GM12878 (cell line): Measurements from ENCODE around the gene PLPP6. TPM values are rescaled to one million over a fixed set of nuclear protein-coding genes. Genes with fewer than 3 reads are reported as not detected.

Source experiments
- ATAC-seq: fragments of 200-7000 bp; cut with Tn5 transposase; 3 replicates; pipeline ENCODE4 v1.9.1; 2020; ENCODE audit warnings: mild to moderate bottlenecking, moderate library complexity
- BruUV-seq: library from RNA; stranded (reverse); fragments of 400-500 nt; replicated peaks from 2 replicates; lab custom pipeline; 2021; lab: Mats Ljungman, UMichigan
- CTCF ChIA-PET: fragments of 300-600 bp; sonication (Branson Sonifier 250); formaldehyde crosslinking; extraction: SDS; loops from one replicate; lab custom pipeline; 2021; ENCODE audit warnings: inconsistent platforms; lab: Yijun Ruan, JAX
- POLR2A ChIA-PET: fragments of 350-600 bp; formaldehyde crosslinking; extraction: SDS; loops from one replicate; lab custom pipeline; 2021; ENCODE audit warnings: inconsistent platforms; lab: Charles Lee
- RAD21 ChIA-PET: fragments of 300-600 bp; sonication (Branson Sonifier 250); formaldehyde crosslinking; loops from one replicate; lab custom pipeline; 2023; ENCODE audit warnings: antibody characterized with exemption; ENCODE audit not compliant: unreplicated experiment; lab: Charles Lee
- SMC1A ChIA-PET: fragments of 300-600 bp; sonication (Branson Sonifier 250); formaldehyde crosslinking; loops from one replicate; lab custom pipeline; 2023; ENCODE audit not compliant: unreplicated experiment, uncharacterized antibody; lab: Charles Lee
- DNase-seq: peaks from one replicate; pipeline ENCODE4 v3.0.0-alpha.2; 2011; ENCODE audit warnings: low read depth, low spot score
- FAIRE-seq: peaks from 3 replicates; lab custom pipeline; 2011; peaks lifted over from hg19 to GRCh38; lab: Jason Lieb, UNC
- H2AFZ ChIP-seq: 2 replicates; pipeline ENCODE4 v1.6.0; 2011; ENCODE audit warnings: low read depth, low read length, control low read depth; ENCODE audit not compliant: control insufficient read depth
- H3K27ac ChIP-seq: 2 replicates; pipeline ENCODE4 v1.5.1; 2011; ENCODE audit warnings: control low read depth; ENCODE audit not compliant: control insufficient read depth, insufficient read depth
- H3K27me3 ChIP-seq, 2 experiments: replicated peaks in 1 of 2; 2 replicates each; pipeline versions ENCODE4 v1.6.0 to v1.6.1; 2011; ENCODE audit warnings: low read length in 1 of 2; ENCODE audit not compliant: control insufficient read depth in 2 of 2, insufficient read depth in 2 of 2
- H3K36me3 ChIP-seq, 2 experiments: 2 replicates each; pipeline ENCODE4 v1.5.1; 2011; ENCODE audit warnings: low read length in 1 of 2; ENCODE audit not compliant: control insufficient read depth in 2 of 2, insufficient read depth in 2 of 2
- H3K4me1 ChIP-seq: 2 replicates; pipeline ENCODE4 v1.6.1; 2011; ENCODE audit warnings: mild to moderate bottlenecking, low read length, moderate library complexity, mixed read lengths; ENCODE audit not compliant: control insufficient read depth, insufficient read depth
- H3K4me2 ChIP-seq: 2 replicates; pipeline ENCODE4 v1.6.0; 2011; ENCODE audit warnings: control low read depth; ENCODE audit not compliant: control insufficient read depth, insufficient read depth
- H3K4me3 ChIP-seq: fragments of 200-600 bp; sonication (generic); 2 replicates; pipeline ENCODE4 v1.5.1; 2016
- H3K79me2 ChIP-seq: 2 replicates; pipeline ENCODE4 v1.6.0; 2011; ENCODE audit warnings: low read length; ENCODE audit not compliant: control insufficient read depth, insufficient read depth
- H3K9ac ChIP-seq: 2 replicates; pipeline ENCODE4 v1.8.0; 2011; ENCODE audit warnings: low read length, control low read depth, mixed read lengths; ENCODE audit not compliant: control insufficient read depth, insufficient read depth
- H3K9me3 ChIP-seq: replicated peaks from 3 replicates; pipeline ENCODE4 v1.5.1; 2011; ENCODE audit warnings: mild to moderate bottlenecking, low read length; ENCODE audit not compliant: control insufficient read depth, insufficient read depth
- H4K20me1 ChIP-seq: 2 replicates; pipeline ENCODE4 v1.6.0; 2011; ENCODE audit not compliant: control insufficient read depth, insufficient read depth
- BCL11A ChIP-seq: IDR thresholded peaks from 2 replicates; pipeline ENCODE4 v1.6.1; 2011; ENCODE audit warnings: low read depth, low read length
- BRCA1 ChIP-seq: IDR thresholded peaks from 2 replicates; pipeline ENCODE4 v1.6.1; 2011; ENCODE audit warnings: low read depth, low read length, improper control_type of control experiment
- CBFB ChIP-seq: IDR thresholded peaks from 2 replicates; pipeline ENCODE4 v1.6.1; 2016; ENCODE audit warnings: antibody characterized with exemption, low read depth
- CEBPB ChIP-seq, 2 experiments: fragments of 150-350 bp in 1 of 2; IDR thresholded peaks; 2 replicates each; pipeline ENCODE4 v1.6.1; 2012 to 2014; ENCODE audit warnings: low read depth in 2 of 2, low read length in 2 of 2, borderline replicate concordance in 1 of 2, inconsistent platforms in 1 of 2
- FOXM1 ChIP-seq: IDR thresholded peaks from 2 replicates; pipeline ENCODE4 v1.6.1; 2012; ENCODE audit warnings: low read depth, mild to moderate bottlenecking, inconsistent platforms, low read length, moderate library complexity
- GATAD2B ChIP-seq: fragments of 450-650 bp; conservative IDR thresholded peaks from 2 replicates; pipeline ENCODE4 v1.6.1; 2017; ENCODE audit warnings: low read depth, mild to moderate bottlenecking, moderate library complexity
- HCFC1 ChIP-seq: fragments of 150-350 bp; IDR thresholded peaks from 2 replicates; pipeline ENCODE4 v1.6.1; 2014; ENCODE audit warnings: low read length
- NBN ChIP-seq: fragments of 450-650 bp; IDR thresholded peaks from 2 replicates; pipeline ENCODE4 v1.6.1; 2016
- NFYB ChIP-seq: IDR thresholded peaks from 2 replicates; pipeline ENCODE4 v1.6.1; 2011; ENCODE audit warnings: low read depth, mild to moderate bottlenecking, low read length, improper control_type of control experiment, moderate library complexity; ENCODE audit not compliant: insufficient read depth
- PAX5 ChIP-seq: IDR thresholded peaks from 2 replicates; pipeline ENCODE4 v1.6.1; 2011; ENCODE audit warnings: low read depth, low read length, borderline replicate concordance
- PML ChIP-seq: IDR thresholded peaks from 2 replicates; pipeline ENCODE4 v1.6.1; 2012; ENCODE audit warnings: low read length, inconsistent platforms
- SIN3A ChIP-seq: IDR thresholded peaks from 2 replicates; pipeline ENCODE4 v1.6.1; 2012; ENCODE audit warnings: low read depth, low read length, improper control_type of control experiment
- SMARCA5 ChIP-seq: fragments of 450-650 bp; IDR thresholded peaks from 2 replicates; pipeline ENCODE4 v1.6.1; 2017; ENCODE audit warnings: mild to moderate bottlenecking
- SREBF2 ChIP-seq: IDR thresholded peaks from 2 replicates; pipeline ENCODE4 v1.6.1; 2012; ENCODE audit warnings: mild to moderate bottlenecking, low read length
- TCF12 ChIP-seq: IDR thresholded peaks from 2 replicates; pipeline ENCODE4 v1.6.1; 2011; ENCODE audit warnings: low read depth, mild to moderate bottlenecking, low read length
- YY1 ChIP-seq: IDR thresholded peaks from 2 replicates; pipeline ENCODE4 v1.6.1; 2011; ENCODE audit warnings: low read depth, mild to moderate bottlenecking, low read length
- ZNF622 ChIP-seq: fragments of 450-650 bp; IDR thresholded peaks from 2 replicates; pipeline ENCODE4 v1.6.1; 2017; ENCODE audit warnings: mild to moderate bottlenecking, inconsistent platforms
- WGBS: methylation state at CpG from one replicate; pipeline ENCODE4 v1.1.6; 2016; ENCODE audit warnings: low lambda C conversion rate; ENCODE audit not compliant: insufficient replicate concordance, insufficient coverage; ENCODE audit errors: missing lambda C conversion rate; 5-methylcytosine and 5-hydroxymethylcytosine counted together
- in situ Hi-C: fragments of 300-500 bp; cut with MboI; formaldehyde crosslinking; loops from 9 replicates; pipeline ENCODE4 v1.14.3; 2018; ENCODE audit warnings: mixed read lengths
- intact Hi-C: fragments of 100-400 bp; cut with micrococcal nuclease; formaldehyde crosslinking; loops from one replicate; pipeline ENCODE4 v1.14.2; 2022; ENCODE audit not compliant: unreplicated experiment
- polyA plus RNA-seq, 11 experiments: library from polyadenylated mRNA; depleted of rRNA in 4 of 11; unstranded in 6 of 11; stranded (reverse) in 5 of 11; fragments of >200 nt; fragmentation: Nextera tagmentation in 4 of 11; fragmentation: Illumina TruSeq in 1 of 11; extraction: Ambion mirVana in 4 of 11; extraction: Trizol in 1 of 11; gene quantifications; 1 replicate in 1 of 11; 2 replicates in 10 of 11; pipeline versions ENCODE4 v1.2.1 to v1.2.3, GENCODE V29; 2011 to 2016; ENCODE audit warnings: inconsistent platforms in 2 of 11, missing spikeins in 2 of 11, low read depth in 1 of 11
- total RNA-seq, 4 experiments: library from RNA; depleted of rRNA in 3 of 4; stranded (reverse); fragments of >200 nt in 3 of 4; fragmentation: Illumina TruSeq in 1 of 4; extraction: Trizol in 1 of 4; gene quantifications; 2 replicates each; pipeline versions ENCODE4 v1.2.1 to v1.2.3, GENCODE V29; 2013 to 2021
- TF ChIP-seq, protein P1 (sequence below): fragments of 450-650 bp; IDR thresholded peaks from 2 replicates; pipeline ENCODE4 v1.6.1; 2014; ENCODE audit warnings: mild to moderate bottlenecking
- TF ChIP-seq, protein P2 (sequence below): IDR thresholded peaks from 2 replicates; pipeline ENCODE4 v1.6.1; 2011; ENCODE audit warnings: low read depth, mild to moderate bottlenecking, low read length, moderate library complexity, borderline replicate concordance; ENCODE audit errors: extremely low read depth
- TF ChIP-seq, protein P3 (sequence below): IDR thresholded peaks from 2 replicates; pipeline ENCODE4 v1.6.1; 2012; ENCODE audit warnings: low read length, inconsistent platforms
- TF ChIP-seq, protein P4 (sequence below): IDR thresholded peaks from 2 replicates; pipeline ENCODE4 v1.6.1; 2012; ENCODE audit warnings: mild to moderate bottlenecking, low read depth, low read length

PLPP6 gene
- total and polyA plus RNA-seq, 10 of the 15 experiments (the other 5 are each of a cell fraction or from before 2014, with no cell fraction given), result 1.6 to 11.3 (median 6.9) TPM

DNA sequence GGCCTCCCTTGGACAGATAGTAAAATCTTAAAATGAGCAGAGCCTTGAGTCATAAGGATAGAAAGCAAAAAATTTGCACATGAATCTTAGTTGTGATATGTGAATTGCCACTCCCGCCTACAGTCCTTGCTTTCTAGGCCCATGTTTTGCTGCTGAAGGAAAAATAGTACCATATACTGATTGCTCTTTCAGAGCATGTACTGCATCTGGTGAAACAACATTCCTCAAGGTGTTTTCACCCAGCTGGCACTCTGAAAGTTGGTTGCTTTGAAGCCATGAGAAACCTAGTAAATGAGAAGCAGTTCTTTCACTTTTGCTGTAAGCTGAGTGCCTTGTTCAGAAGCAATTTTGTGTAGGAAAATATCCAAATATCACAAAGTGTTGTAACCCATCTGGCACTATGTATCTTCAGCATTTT, 27.6 kb downstream of the PLPP6 start:
- FAIRE-seq (peak; percentile 82), DNase-seq (peak; percentile 51), ATAC-seq (peak; percentile 63)
- no TSS peak for BruUV-seq
- H3K27ac ChIP-seq, result peak overlapping the region; percentile 70
- H3K79me2 ChIP-seq, result no peaks in the 10 kb centered on the region; the same call in none of the 2 replicates
- 0% methylated on average over 1 of the region's 1 CpG for WGBS
- H3K27me3 ChIP-seq, result no peaks in the 10 kb centered on the region
- CTCF ChIA-PET, result interaction anchor here (0.6 to 0.9 kb wide), 2 partner anchors 46 to 303 kb away, joined by 3 read pairs; no protein-coding TSS in a partner anchor
- intact Hi-C loops, result loop anchor here (1.0 kb wide), 1 partner anchor 8 kb away; no protein-coding TSS in a partner anchor
- RAD21 ChIA-PET, result no interaction called here
- no peaks in the 10 kb centered on the region for H4K20me1 ChIP-seq
- peak overlapping the region; percentile 72 for H3K4me2 ChIP-seq
- 0 out of 2 replicates have a peak overlapping the region, but pooled peaks have one; percentile 2 for H3K9ac ChIP-seq
- POLR2A ChIA-PET, result no interaction called here
- H3K9me3 ChIP-seq, result no peaks in the 10 kb centered on the region
- H2AFZ ChIP-seq, result peak overlapping the region; percentile 46; the same call in 1 of the 2 replicates
- H3K4me1 ChIP-seq, result peaks cover 12% of the 10 kb centered on the region
- peaks cover 0 to 10% of the 10 kb centered on the region in 2 experiments; a peak in 2 of 4 replicates for H3K36me3 ChIP-seq
- SMC1A ChIA-PET, result interaction anchor here (0.9 kb wide), 1 partner anchor 9 kb away, joined by 3 read pairs; no protein-coding TSS in a partner anchor
- peak overlapping the region; percentile 18; the same call in 1 of the 2 replicates for H3K4me3 ChIP-seq
- in situ Hi-C loops, result no loop called here
- TF ChIP-seq HCFC1, result no peak
- no peak for TF ChIP-seq SREBF2
- TF ChIP-seq FOXM1, result 0 out of 2 replicates have a peak, but pooled peaks have one; percentile 44
- TF ChIP-seq, protein P1, sequence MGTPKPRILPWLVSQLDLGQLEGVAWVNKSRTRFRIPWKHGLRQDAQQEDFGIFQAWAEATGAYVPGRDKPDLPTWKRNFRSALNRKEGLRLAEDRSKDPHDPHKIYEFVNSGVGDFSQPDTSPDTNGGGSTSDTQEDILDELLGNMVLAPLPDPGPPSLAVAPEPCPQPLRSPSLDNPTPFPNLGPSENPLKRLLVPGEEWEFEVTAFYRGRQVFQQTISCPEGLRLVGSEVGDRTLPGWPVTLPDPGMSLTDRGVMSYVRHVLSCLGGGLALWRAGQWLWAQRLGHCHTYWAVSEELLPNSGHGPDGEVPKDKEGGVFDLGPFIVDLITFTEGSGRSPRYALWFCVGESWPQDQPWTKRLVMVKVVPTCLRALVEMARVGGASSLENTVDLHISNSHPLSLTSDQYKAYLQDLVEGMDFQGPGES, result no peak
- TF ChIP-seq, protein P2, sequence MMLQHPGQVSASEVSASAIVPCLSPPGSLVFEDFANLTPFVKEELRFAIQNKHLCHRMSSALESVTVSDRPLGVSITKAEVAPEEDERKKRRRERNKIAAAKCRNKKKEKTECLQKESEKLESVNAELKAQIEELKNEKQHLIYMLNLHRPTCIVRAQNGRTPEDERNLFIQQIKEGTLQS, result no peak
- TF ChIP-seq, protein P3, sequence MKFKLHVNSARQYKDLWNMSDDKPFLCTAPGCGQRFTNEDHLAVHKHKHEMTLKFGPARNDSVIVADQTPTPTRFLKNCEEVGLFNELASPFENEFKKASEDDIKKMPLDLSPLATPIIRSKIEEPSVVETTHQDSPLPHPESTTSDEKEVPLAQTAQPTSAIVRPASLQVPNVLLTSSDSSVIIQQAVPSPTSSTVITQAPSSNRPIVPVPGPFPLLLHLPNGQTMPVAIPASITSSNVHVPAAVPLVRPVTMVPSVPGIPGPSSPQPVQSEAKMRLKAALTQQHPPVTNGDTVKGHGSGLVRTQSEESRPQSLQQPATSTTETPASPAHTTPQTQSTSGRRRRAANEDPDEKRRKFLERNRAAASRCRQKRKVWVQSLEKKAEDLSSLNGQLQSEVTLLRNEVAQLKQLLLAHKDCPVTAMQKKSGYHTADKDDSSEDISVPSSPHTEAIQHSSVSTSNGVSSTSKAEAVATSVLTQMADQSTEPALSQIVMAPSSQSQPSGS, result peak; percentile 60; the same call in 1 of the 2 replicates
- TF ChIP-seq GATAD2B, result no peak
- no peak for TF ChIP-seq CBFB
- no peak for TF ChIP-seq SIN3A
- no peak for TF ChIP-seq BRCA1
- TF ChIP-seq CEBPB (IDR thresholded peaks at IDR 0.05; ENCODE audit: borderline replicate concordance in 1 of 2, low read depth in 2 of 2, low read length in 2 of 2), result no peak
- TF ChIP-seq PML, result 0 out of 2 replicates have a peak, but pooled peaks have one; percentile 34
- no peak for TF ChIP-seq NFYB
- TF ChIP-seq YY1, result no peak
- TF ChIP-seq ZNF622, result no peak
- TF ChIP-seq, protein P4, sequence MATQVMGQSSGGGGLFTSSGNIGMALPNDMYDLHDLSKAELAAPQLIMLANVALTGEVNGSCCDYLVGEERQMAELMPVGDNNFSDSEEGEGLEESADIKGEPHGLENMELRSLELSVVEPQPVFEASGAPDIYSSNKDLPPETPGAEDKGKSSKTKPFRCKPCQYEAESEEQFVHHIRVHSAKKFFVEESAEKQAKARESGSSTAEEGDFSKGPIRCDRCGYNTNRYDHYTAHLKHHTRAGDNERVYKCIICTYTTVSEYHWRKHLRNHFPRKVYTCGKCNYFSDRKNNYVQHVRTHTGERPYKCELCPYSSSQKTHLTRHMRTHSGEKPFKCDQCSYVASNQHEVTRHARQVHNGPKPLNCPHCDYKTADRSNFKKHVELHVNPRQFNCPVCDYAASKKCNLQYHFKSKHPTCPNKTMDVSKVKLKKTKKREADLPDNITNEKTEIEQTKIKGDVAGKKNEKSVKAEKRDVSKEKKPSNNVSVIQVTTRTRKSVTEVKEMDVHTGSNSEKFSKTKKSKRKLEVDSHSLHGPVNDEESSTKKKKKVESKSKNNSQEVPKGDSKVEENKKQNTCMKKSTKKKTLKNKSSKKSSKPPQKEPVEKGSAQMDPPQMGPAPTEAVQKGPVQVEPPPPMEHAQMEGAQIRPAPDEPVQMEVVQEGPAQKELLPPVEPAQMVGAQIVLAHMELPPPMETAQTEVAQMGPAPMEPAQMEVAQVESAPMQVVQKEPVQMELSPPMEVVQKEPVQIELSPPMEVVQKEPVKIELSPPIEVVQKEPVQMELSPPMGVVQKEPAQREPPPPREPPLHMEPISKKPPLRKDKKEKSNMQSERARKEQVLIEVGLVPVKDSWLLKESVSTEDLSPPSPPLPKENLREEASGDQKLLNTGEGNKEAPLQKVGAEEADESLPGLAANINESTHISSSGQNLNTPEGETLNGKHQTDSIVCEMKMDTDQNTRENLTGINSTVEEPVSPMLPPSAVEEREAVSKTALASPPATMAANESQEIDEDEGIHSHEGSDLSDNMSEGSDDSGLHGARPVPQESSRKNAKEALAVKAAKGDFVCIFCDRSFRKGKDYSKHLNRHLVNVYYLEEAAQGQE, result no peak
- TF ChIP-seq PAX5, result no peak
- no peak for TF ChIP-seq NBN
- peak; percentile 16; the same call in 1 of the 2 replicates for TF ChIP-seq BCL11A
- no peak for TF ChIP-seq TCF12
- TF ChIP-seq SMARCA5, result no peak
